Measurements from ENCODE around the gene ASCC3. TPM values are rescaled to one million over a fixed set of nuclear protein-coding genes. Genes with fewer than 3 reads are reported as not detected.

The ASCC3 gene
- total and polyA plus RNA-seq, 2 of the 4 experiments (the other 2 are of a cell fraction) = 25.8 to 104 TPM

- Histone ChIP-seq H3K9ac (ENCODE audit: low read depth, low read length) (no peak overlapping the region), H2BK15ac (ENCODE audit: low read depth, low read length) (no peak overlapping the region), H2AK5ac (ENCODE audit: low read depth, low read length) (no peak overlapping the region), H3K14ac (replicated peaks; ENCODE audit: low read depth, low read length) (no peak overlapping the region), H4K20me1 (ENCODE audit: insufficient read depth, low read length) (no peaks in the 10 kb centered on the region), H3K4ac (ENCODE audit: low read depth, low read length) (no peak overlapping the region), H3K56ac (ENCODE audit: extremely low read depth, insufficient read depth, low read length) (no peak overlapping the region), H3K18ac (ENCODE audit: low read depth, low read length) (no peak overlapping the region), H3K9me3 (ENCODE audit: control insufficient read depth, insufficient read depth, low read length) (no peaks in the 10 kb centered on the region), H3K23ac (ENCODE audit: low read depth, low read length) (no peak overlapping the region), H3K4me3 (ENCODE audit: insufficient read depth, low read depth, low read length) (no peak overlapping the region), H4K5ac (ENCODE audit: low read depth, low read length) (no peak overlapping the region), H3K4me2 (ENCODE audit: low read depth, low read length) (no peak overlapping the region), H3K79me1 (ENCODE audit: low read depth in 1 of 2, low read length in 2 of 2) (no peaks in the 10 kb centered on the region), H2BK120ac (ENCODE audit: low read depth, low read length) (no peak overlapping the region), H4K8ac (ENCODE audit: low read depth in 2 of 2, low read length in 2 of 2) (no peak overlapping the region), H4K91ac (ENCODE audit: insufficient read depth, low read depth, low read length) (no peak overlapping the region), H3K9me1 (ENCODE audit: insufficient read depth, low read length) (no peaks in the 10 kb centered on the region), H3K36me3 (ENCODE audit: control insufficient read depth, insufficient read depth, low read length) (no peaks in the 10 kb centered on the region), H3K4me1 (ENCODE audit: control insufficient read depth, insufficient read depth, low read length) (no peaks in the 10 kb centered on the region), H3K27ac (ENCODE audit: insufficient read depth, low read length) (no peak overlapping the region), H2BK5ac (ENCODE audit: low read depth, low read length, poor library complexity, severe bottlenecking) (no peak overlapping the region), H2BK20ac (ENCODE audit: low read depth, low read length) (no peak overlapping the region), H2AK9ac (replicated peaks; ENCODE audit: low read depth, low read length, poor library complexity) (no peak overlapping the region), H2AFZ (replicated peaks; ENCODE audit: low read length, poor library complexity) (no peak overlapping the region), H3K27me3 (ENCODE audit: control insufficient read depth, insufficient read depth, low read length) (no peaks in the 10 kb centered on the region)
- dilution Hi-C loops (cut with HindIII; ENCODE audit: low sequenced_read_pairs, unreplicated experiment) (no loop called here), intact Hi-C loops (cut with micrococcal nuclease) (no loop called here), in situ Hi-C loops (cut with MboI; ENCODE audit: low sequenced_read_pairs) (no loop called here)
- CTCF ChIA-PET = no interaction called here
- ATAC-seq (ENCODE audit: low read depth) (no peak), DNase-seq (no peak)
- BruUV-seq (replicated peaks) = no TSS peak
- POLR2A ChIA-PET (ENCODE audit: unreplicated experiment) = no interaction called here
- WGBS, 2 experiments (ENCODE audit: extremely low coverage in 2 of 2, insufficient read length in 1 of 2) = no CpG with 5 or more reads among the region's 3 CpGs
- TF ChIP-seq MXI1 (IDR thresholded peaks at IDR 0.05; ENCODE audit: borderline replicate concordance, low read depth, low read length) = no peak
- TF ChIP-seq CHD1 (IDR thresholded peaks at IDR 0.05; ENCODE audit: low read depth, low read length) = no peak
- TF ChIP-seq CEBPB (IDR thresholded peaks at IDR 0.05; ENCODE audit: low read depth, low read length) = no peak
- TF ChIP-seq MAFK (IDR thresholded peaks at IDR 0.05; ENCODE audit: low read depth, low read length) = no peak
- TF ChIP-seq NFE2L2 (IDR thresholded peaks at IDR 0.05; ENCODE audit: low read depth, low read length) = no peak
- no peak for TF ChIP-seq RCOR1 (IDR thresholded peaks at IDR 0.05; ENCODE audit: insufficient replicate concordance, low read length)
- TF ChIP-seq FOS (IDR thresholded peaks at IDR 0.05; ENCODE audit: low read depth, low read length) = no peak
- no peak for TF ChIP-seq MAZ (IDR thresholded peaks at IDR 0.05; ENCODE audit: borderline replicate concordance, low read depth, low read length)
These were observed 11.0 kb upstream of the ASCC3 start for GRCh38 chr6:100892116-100892515.
